HG02610 (cell line): ENCODE data around the gene SLC9A4.
"Not testable (repeated sequence)": the region's sequence is repeated elsewhere in the genome, so short reads cannot be mapped to it uniquely, and the experiment has no call there.

Experiments used
- ATAC-seq: cut with Tn5 transposase; IDR thresholded peaks from one replicate; pipeline ENCODE4 v1.9.1; 2021; ENCODE audit warnings: mild to moderate bottlenecking, moderate library complexity; ENCODE audit not compliant: unreplicated experiment

The SLC9A4 gene

GRCh38 chr2:102544182-102544581, 71.2 kb downstream of the SLC9A4 start:
- no peak for ATAC-seq

- no peak for ATAC-seq
Measured at GRCh38 chr2:102547462-102547861, 74.4 kb downstream of the SLC9A4 start.

GRCh38 chr2:102549027-102549426, 76.0 kb downstream of the SLC9A4 start:
- ATAC-seq: no peak

- ATAC-seq: no peak
Measured at GRCh38 chr2:102550151-102550550, 77.1 kb downstream of the SLC9A4 start.

GRCh38 chr2:102551329-102552096, 78.5 kb downstream of the SLC9A4 start:
- ATAC-seq: no peak

- ATAC-seq: no peak
Measured at GRCh38 chr2:102553601-102554000, 80.6 kb downstream of the SLC9A4 start.

GRCh38 chr2:102558463-102558862, 85.4 kb downstream of the SLC9A4 start:
- ATAC-seq: no peak

- ATAC-seq: not testable (repeated sequence)
Measured at GRCh38 chr2:102562542-102562941, 89.5 kb downstream of the SLC9A4 start.

- no peak for ATAC-seq
Measured at GRCh38 chr2:102575888-102576287, 102.9 kb downstream of the SLC9A4 start.

GRCh38 chr2:102578376-102578775, 105.3 kb downstream of the SLC9A4 start:
- ATAC-seq: no peak

- ATAC-seq: no peak
Measured at GRCh38 chr2:102581911-102582310, 108.9 kb downstream of the SLC9A4 start.

- no peak for ATAC-seq
Measured at GRCh38 chr2:102582845-102583244, 109.8 kb downstream of the SLC9A4 start.
